ENCODE measurements around the gene HACD2. TPM values are rescaled to one million over a fixed set of nuclear protein-coding genes. Genes with fewer than 3 reads are reported as not detected.

HACD2 gene
- total and polyA plus RNA-seq, 10 of the 15 experiments (the other 5 are each of a cell fraction or from before 2014, with no cell fraction given) = 9.1 to 30.0 (median 18.8) TPM

DNA sequence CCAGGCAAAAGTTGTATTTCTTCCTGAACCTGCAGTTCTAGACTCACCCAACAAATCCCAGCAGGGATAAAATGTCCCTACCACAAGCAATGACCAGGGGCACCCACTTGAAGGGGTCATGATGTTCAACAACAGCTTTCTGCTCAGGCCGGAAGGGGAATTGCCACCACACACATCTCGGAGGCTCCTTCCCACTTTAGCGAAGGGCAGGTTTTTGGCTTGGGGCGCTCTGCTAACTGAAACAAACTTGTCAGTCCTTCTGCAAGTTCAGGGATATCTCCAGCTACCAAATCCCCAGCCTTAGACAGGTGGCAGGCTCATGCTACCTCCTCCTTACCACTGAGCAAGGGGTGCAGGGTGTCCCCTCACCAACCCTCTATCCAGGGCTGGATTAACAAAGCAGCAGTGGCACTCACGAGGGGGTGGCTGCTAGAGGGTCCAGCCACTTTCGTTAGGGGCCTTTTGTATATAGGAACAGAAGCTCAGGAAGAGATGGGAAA is 138.2 kb downstream of the HACD2 start:
- Histone ChIP-seq H3K4me3 (no peak overlapping the region), H3K9ac (ENCODE audit: control insufficient read depth, insufficient read depth, low read length) (no peak overlapping the region), H3K36me3 (ENCODE audit: control insufficient read depth in 2 of 2, insufficient read depth in 2 of 2, low read length in 1 of 2) (no peaks in the 10 kb centered on the region), H3K4me1 (ENCODE audit: control insufficient read depth, insufficient read depth, low read length) (no peaks in the 10 kb centered on the region), H2AFZ (ENCODE audit: control insufficient read depth, low read depth, low read length) (no peak overlapping the region), H4K20me1 (ENCODE audit: control insufficient read depth, insufficient read depth) (no peaks in the 10 kb centered on the region), H3K9me3 (replicated peaks; ENCODE audit: control insufficient read depth, insufficient read depth, low read length) (no peaks in the 10 kb centered on the region), H3K27me3 (replicated peaks in 1 of 2; ENCODE audit: control insufficient read depth in 2 of 2, insufficient read depth in 2 of 2, low read length in 1 of 2) (peaks cover 1 to 17% of the 10 kb centered on the region in 2 experiments), H3K27ac (ENCODE audit: control insufficient read depth, insufficient read depth) (no peak overlapping the region), H3K79me2 (ENCODE audit: control insufficient read depth, insufficient read depth, low read length) (no peaks in the 10 kb centered on the region), H3K4me2 (ENCODE audit: control insufficient read depth, insufficient read depth) (no peak overlapping the region)
- FAIRE-seq = no peak
- no peak for DNase-seq (ENCODE audit: low read depth, low spot score)
- RAD21 ChIA-PET (ENCODE audit: unreplicated experiment) = no interaction called here
- BruUV-seq (replicated peaks) = no TSS peak
- ATAC-seq = no peak
- SMC1A ChIA-PET (ENCODE audit: uncharacterized antibody, unreplicated experiment) = no interaction called here
- intact Hi-C loops (cut with micrococcal nuclease; ENCODE audit: unreplicated experiment) (loop anchor here (5.0 kb wide), 1 partner anchor 111 kb away; no protein-coding TSS in a partner anchor), in situ Hi-C loops (cut with MboI) (no loop called here)
- whole genome bisulfite sequencing (ENCODE audit: insufficient coverage, insufficient replicate concordance, low lambda C conversion rate, missing lambda C conversion rate) = 17% methylated on average over 6 of the region's 6 CpGs
- POLR2A ChIA-PET = no interaction called here
- CTCF ChIA-PET = interaction anchor here (0.9 to 1.1 kb wide), 2 partner anchors 15 to 31 kb away, joined by 3 to 4 read pairs; no protein-coding TSS in a partner anchor
- TF ChIP-seq HDAC2 (IDR thresholded peaks at IDR 0.05) (no peak), PAX8 (IDR thresholded peaks at IDR 0.05) (no peak), MEF2A (IDR thresholded peaks at IDR 0.05; ENCODE audit: insufficient read depth, low read depth, low read length) (no peak), MYC (IDR thresholded peaks at IDR 0.05; ENCODE audit: insufficient read depth, insufficient read length, insufficient replicate concordance, low read length, severe bottlenecking) (no peak), CEBPB (IDR thresholded peaks at IDR 0.05; ENCODE audit: borderline replicate concordance in 1 of 2, low read depth in 2 of 2, low read length in 2 of 2) (no peak), RBBP5 (conservative IDR thresholded peaks at IDR 0.05) (no peak), NFXL1 (IDR thresholded peaks at IDR 0.05; ENCODE audit: borderline replicate concordance) (no peak), FOS (IDR thresholded peaks at IDR 0.05; ENCODE audit: borderline replicate concordance, extremely low read depth, insufficient read length) (no peak), BCL11A (IDR thresholded peaks at IDR 0.05; ENCODE audit: low read depth, low read length) (no peak), NFIC (IDR thresholded peaks at IDR 0.05; ENCODE audit: low read depth, low read length) (no peak), ESRRA (IDR thresholded peaks at IDR 0.05; ENCODE audit: low read length) (no peak), EED (IDR thresholded peaks at IDR 0.05; ENCODE audit: low read depth) (no peak), SMAD5 (IDR thresholded peaks at IDR 0.05; ENCODE audit: low read depth) (no peak), ASH2L (IDR thresholded peaks at IDR 0.05; ENCODE audit: borderline replicate concordance, low read depth) (no peak), KAT2A (conservative IDR thresholded peaks at IDR 0.05; ENCODE audit: control insufficient read depth, low read depth, low read length) (no peak)
- TF ChIP-seq, protein P1, sequence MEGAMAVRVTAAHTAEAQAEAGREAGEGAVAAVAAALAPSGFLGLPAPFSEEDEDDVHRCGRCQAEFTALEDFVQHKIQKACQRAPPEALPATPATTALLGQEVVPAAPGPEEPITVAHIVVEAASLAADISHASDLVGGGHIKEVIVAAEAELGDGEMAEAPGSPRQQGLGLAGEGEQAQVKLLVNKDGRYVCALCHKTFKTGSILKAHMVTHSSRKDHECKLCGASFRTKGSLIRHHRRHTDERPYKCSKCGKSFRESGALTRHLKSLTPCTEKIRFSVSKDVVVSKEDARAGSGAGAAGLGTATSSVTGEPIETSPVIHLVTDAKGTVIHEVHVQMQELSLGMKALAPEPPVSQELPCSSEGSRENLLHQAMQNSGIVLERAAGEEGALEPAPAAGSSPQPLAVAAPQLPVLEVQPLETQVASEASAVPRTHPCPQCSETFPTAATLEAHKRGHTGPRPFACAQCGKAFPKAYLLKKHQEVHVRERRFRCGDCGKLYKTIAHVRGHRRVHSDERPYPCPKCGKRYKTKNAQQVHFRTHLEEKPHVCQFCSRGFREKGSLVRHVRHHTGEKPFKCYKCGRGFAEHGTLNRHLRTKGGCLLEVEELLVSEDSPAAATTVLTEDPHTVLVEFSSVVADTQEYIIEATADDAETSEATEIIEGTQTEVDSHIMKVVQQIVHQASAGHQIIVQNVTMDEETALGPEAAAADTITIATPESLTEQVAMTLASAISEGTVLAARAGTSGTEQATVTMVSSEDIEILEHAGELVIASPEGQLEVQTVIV (IDR thresholded peaks at IDR 0.05; ENCODE audit: borderline replicate concordance, partially characterized antibody) = no peak
- TF ChIP-seq, protein P2, sequence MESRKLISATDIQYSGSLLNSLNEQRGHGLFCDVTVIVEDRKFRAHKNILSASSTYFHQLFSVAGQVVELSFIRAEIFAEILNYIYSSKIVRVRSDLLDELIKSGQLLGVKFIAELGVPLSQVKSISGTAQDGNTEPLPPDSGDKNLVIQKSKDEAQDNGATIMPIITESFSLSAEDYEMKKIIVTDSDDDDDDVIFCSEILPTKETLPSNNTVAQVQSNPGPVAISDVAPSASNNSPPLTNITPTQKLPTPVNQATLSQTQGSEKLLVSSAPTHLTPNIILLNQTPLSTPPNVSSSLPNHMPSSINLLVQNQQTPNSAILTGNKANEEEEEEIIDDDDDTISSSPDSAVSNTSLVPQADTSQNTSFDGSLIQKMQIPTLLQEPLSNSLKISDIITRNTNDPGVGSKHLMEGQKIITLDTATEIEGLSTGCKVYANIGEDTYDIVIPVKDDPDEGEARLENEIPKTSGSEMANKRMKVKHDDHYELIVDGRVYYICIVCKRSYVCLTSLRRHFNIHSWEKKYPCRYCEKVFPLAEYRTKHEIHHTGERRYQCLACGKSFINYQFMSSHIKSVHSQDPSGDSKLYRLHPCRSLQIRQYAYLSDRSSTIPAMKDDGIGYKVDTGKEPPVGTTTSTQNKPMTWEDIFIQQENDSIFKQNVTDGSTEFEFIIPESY (IDR thresholded peaks at IDR 0.05) = no peak
- TF ChIP-seq, protein P3, sequence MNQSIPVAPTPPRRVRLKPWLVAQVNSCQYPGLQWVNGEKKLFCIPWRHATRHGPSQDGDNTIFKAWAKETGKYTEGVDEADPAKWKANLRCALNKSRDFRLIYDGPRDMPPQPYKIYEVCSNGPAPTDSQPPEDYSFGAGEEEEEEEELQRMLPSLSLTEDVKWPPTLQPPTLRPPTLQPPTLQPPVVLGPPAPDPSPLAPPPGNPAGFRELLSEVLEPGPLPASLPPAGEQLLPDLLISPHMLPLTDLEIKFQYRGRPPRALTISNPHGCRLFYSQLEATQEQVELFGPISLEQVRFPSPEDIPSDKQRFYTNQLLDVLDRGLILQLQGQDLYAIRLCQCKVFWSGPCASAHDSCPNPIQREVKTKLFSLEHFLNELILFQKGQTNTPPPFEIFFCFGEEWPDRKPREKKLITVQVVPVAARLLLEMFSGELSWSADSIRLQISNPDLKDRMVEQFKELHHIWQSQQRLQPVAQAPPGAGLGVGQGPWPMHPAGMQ (IDR thresholded peaks at IDR 0.05; ENCODE audit: borderline replicate concordance) = no peak
- TF ChIP-seq, protein P4, sequence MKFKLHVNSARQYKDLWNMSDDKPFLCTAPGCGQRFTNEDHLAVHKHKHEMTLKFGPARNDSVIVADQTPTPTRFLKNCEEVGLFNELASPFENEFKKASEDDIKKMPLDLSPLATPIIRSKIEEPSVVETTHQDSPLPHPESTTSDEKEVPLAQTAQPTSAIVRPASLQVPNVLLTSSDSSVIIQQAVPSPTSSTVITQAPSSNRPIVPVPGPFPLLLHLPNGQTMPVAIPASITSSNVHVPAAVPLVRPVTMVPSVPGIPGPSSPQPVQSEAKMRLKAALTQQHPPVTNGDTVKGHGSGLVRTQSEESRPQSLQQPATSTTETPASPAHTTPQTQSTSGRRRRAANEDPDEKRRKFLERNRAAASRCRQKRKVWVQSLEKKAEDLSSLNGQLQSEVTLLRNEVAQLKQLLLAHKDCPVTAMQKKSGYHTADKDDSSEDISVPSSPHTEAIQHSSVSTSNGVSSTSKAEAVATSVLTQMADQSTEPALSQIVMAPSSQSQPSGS (IDR thresholded peaks at IDR 0.05; ENCODE audit: low read length) = no peak
